Osteocyte (in vitro differentiated cells): ENCODE data around the gene RFC1. TPM values are rescaled to one million over a fixed set of nuclear protein-coding genes. Genes with fewer than 3 reads are reported as not detected.
A peak's percentile ranks its signal among the peaks of the same experiment; 100 is the strongest.

Experiments
- DNase-seq: peaks from one replicate; pipeline ENCODE4 v3.0.0; 2021; ENCODE audit warnings: mixed read lengths; ENCODE audit not compliant: unreplicated experiment; ENCODE audit errors: extremely low spot score
- H3K27ac Mint-ChIP-seq: one replicate; pipeline ENCODE4 v1.8.0; 2021; ENCODE audit warnings: mild to moderate bottlenecking, mixed read lengths; ENCODE audit not compliant: unreplicated experiment
- H3K27me3 Mint-ChIP-seq: one replicate; pipeline ENCODE4 v1.8.0; 2021; ENCODE audit warnings: mixed read lengths; ENCODE audit not compliant: unreplicated experiment
- H3K36me3 Mint-ChIP-seq: one replicate; pipeline ENCODE4 v1.8.0; 2021; ENCODE audit warnings: mixed read lengths; ENCODE audit not compliant: unreplicated experiment
- H3K4me1 Mint-ChIP-seq: one replicate; pipeline ENCODE4 v1.8.0; 2021; ENCODE audit warnings: mixed read lengths; ENCODE audit not compliant: unreplicated experiment
- H3K4me3 Mint-ChIP-seq: one replicate; pipeline ENCODE4 v1.8.0; 2021; ENCODE audit warnings: mild to moderate bottlenecking, moderate library complexity, mixed read lengths; ENCODE audit not compliant: unreplicated experiment
- H3K9me3 Mint-ChIP-seq: one replicate; pipeline ENCODE4 v1.8.0; 2021; ENCODE audit warnings: mixed read lengths; ENCODE audit not compliant: unreplicated experiment
- total RNA-seq: library from RNA; stranded (reverse); gene quantifications from 2 replicates; pipeline ENCODE4 v1.2.1, GENCODE V29; 2021
- TF ChIP-seq, protein P1 (sequence below): fragments of 200-600 bp; sonication (generic); IDR thresholded peaks from 2 replicates; pipeline ENCODE4 v1.5.0; 2021; ENCODE audit warnings: antibody characterized with exemption, mild to moderate bottlenecking, moderate library complexity

Gene RFC1
- total RNA-seq, 1 donor from 2014 or later, result 48.8 TPM

DNA sequence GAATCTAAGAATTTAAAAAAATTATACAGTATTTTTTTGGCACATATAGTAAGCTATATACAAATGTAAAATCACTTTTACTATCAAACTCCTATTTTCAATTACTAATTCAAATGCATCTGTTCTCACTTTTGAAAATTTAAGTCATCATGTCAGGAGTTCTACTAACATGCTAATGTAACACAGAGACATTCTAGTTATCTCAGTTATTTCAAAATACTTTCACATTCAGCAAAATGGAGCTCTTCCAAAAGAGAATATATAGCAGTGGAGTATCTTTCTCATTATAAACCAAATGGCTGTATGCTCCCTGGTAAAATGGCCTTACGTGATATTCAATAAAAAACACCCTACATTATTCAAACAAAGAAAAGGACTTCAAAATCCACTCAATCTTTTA is 42.3 kb downstream of the RFC1 start:
- peaks cover 35% of the 10 kb centered on the region for H3K36me3 Mint-ChIP-seq
- TF ChIP-seq, protein P1, sequence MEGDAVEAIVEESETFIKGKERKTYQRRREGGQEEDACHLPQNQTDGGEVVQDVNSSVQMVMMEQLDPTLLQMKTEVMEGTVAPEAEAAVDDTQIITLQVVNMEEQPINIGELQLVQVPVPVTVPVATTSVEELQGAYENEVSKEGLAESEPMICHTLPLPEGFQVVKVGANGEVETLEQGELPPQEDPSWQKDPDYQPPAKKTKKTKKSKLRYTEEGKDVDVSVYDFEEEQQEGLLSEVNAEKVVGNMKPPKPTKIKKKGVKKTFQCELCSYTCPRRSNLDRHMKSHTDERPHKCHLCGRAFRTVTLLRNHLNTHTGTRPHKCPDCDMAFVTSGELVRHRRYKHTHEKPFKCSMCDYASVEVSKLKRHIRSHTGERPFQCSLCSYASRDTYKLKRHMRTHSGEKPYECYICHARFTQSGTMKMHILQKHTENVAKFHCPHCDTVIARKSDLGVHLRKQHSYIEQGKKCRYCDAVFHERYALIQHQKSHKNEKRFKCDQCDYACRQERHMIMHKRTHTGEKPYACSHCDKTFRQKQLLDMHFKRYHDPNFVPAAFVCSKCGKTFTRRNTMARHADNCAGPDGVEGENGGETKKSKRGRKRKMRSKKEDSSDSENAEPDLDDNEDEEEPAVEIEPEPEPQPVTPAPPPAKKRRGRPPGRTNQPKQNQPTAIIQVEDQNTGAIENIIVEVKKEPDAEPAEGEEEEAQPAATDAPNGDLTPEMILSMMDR, result no peak
- no peaks in the 10 kb centered on the region for H3K9me3 Mint-ChIP-seq
- H3K4me1 Mint-ChIP-seq, result peaks cover 20% of the 10 kb centered on the region
- DNase-seq, result no peak
- no peaks in the 10 kb centered on the region for H3K27me3 Mint-ChIP-seq
- H3K4me3 Mint-ChIP-seq, result no peak overlapping the region
- no peak overlapping the region for H3K27ac Mint-ChIP-seq

DNA sequence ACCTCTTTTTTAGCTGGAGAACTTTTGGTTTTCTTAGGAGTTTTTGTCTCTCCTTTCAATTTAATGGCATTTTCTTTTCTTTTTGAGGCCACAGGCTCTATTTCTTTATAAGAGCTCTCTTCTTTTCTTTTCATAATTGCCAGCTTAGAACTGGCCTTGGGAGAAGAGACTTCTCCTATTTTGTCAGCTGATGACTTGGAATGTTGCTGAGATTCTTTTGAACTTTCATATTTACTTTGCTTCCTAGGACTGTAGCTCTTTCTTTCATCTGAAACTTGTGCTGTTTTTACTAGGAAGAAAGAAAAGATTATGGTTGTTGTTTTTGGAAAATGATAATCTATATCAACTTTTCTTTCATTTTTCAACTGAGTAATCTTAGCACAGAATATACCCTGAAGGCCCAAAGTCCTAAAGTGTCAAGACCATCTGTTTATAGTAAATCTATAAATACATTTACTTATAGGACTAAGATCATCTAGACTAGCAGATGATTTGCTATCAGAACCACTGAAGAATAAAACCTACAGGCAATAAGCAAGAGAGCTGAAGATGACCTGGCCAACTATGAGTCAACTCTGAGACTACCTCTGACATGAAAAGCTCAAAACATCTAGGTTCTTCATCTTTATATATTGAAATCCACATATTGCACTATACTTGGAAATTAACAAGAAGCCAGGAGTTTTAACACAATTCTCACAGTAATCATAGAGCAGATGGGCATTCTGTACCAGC is 45.6 kb downstream of the RFC1 start:
- Mint-ChIP-seq H3K36me3 (peaks cover 26% of the 10 kb centered on the region), H3K4me1 (peaks cover 20% of the 10 kb centered on the region)

DNA sequence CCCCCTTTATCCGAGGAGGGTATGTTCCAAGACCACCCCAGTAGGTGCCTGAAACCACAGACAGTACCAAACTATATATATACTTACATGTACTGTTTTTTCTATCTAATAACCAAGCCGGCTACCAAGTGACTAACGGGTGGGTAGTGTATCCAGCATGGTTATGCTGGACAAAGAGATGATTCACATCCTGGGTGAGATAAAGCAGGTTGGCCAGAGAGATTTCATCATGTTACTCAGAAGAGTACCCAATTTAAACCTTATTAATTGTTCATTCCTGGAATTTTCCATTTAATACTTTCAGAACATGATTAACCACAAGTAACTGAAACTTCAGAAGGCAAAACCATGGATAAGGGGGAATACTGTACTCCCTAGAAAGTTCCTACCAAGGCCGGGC is 46.5 kb downstream of the RFC1 start:
- no peak overlapping the region for H3K4me3 Mint-ChIP-seq
- H3K27ac Mint-ChIP-seq, result peak overlapping the region; percentile 72
- H3K36me3 Mint-ChIP-seq, result peaks cover 21% of the 10 kb centered on the region
- TF ChIP-seq, protein P1, result no peak
- no peaks in the 10 kb centered on the region for H3K27me3 Mint-ChIP-seq
- DNase-seq, result no peak
- peaks cover 20% of the 10 kb centered on the region for H3K4me1 Mint-ChIP-seq
- H3K9me3 Mint-ChIP-seq, result no peaks in the 10 kb centered on the region

More for the DNA sequence above, 45.6 kb downstream of the RFC1 start:
- TF ChIP-seq, protein P1, result no peak
- Mint-ChIP-seq H3K4me3 (no peak overlapping the region), H3K27ac (peak overlapping the region; percentile 72), H3K27me3 (no peaks in the 10 kb centered on the region), H3K9me3 (no peaks in the 10 kb centered on the region)
- DNase-seq, result no peak

DNA sequence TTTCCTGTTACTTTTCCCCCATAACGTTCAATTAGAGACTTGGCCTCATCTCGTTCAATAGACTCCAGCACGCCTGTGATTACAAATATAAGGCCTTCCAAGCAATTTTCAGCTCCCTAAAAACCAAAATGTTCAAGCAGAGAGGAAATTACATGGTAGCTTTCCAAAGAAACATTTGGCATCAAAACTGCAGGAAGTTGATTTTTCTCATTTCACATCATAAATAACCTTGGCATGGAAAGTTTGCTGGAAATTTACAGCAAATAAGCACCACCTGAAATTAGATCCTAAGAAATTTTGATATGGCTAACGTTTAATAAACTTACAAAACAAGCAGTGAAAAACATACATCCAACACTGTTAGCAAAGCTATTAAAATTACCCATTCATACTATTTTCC is 53.3 kb downstream of the RFC1 start:
- Mint-ChIP-seq H3K27me3 (no peaks in the 10 kb centered on the region), H3K4me1 (peaks cover 3% of the 10 kb centered on the region), H3K27ac (no peak overlapping the region), H3K36me3 (peaks cover 39% of the 10 kb centered on the region), H3K4me3 (no peak overlapping the region), H3K9me3 (no peaks in the 10 kb centered on the region)
- TF ChIP-seq, protein P1, result no peak
- no peak for DNase-seq

DNA sequence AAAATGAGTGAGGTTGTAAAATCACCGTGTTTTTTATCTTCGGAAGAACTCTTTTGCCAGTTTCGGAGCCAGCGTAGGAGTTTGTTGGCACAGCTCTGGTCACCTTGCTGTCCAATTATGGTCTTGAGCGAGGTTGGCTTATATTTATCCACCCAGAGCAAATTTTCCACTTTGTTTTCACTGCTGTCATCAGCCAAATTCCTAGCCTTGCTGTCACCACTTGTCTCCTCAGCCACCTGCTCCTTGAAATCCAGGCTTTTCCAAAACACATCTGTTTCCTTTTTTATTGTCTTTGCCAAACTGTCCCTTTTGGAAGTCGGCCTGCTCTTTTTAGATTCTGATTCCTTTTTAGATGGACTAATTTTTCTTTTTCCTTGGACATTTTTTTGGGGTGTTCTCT is 57.6 kb downstream of the RFC1 start:
- Mint-ChIP-seq H3K27ac (no peak overlapping the region), H3K36me3 (peaks cover 44% of the 10 kb centered on the region), H3K9me3 (no peaks in the 10 kb centered on the region), H3K27me3 (no peaks in the 10 kb centered on the region), H3K4me1 (peaks cover 13% of the 10 kb centered on the region), H3K4me3 (no peak overlapping the region)
- TF ChIP-seq, protein P1, result no peak
- DNase-seq, result no peak
